ENCODE data around the gene SETD1A. TPM values are rescaled to one million over a fixed set of nuclear protein-coding genes. Genes with fewer than 3 reads are reported as not detected.

The SETD1A gene
- polyA plus RNA-seq, 1 donor (not counting 4 experiments of a cell fraction or from before 2014, with no cell fraction given), result 1.1 TPM

- H3K9me3 ChIP-seq (ENCODE audit: control insufficient read depth, low read depth, low read length), result no peaks in the 10 kb centered on the region
- peaks cover 4% of the 10 kb centered on the region for H3K27me3 ChIP-seq (ENCODE audit: control insufficient read depth, extremely low read depth, insufficient read depth, low read length)
- H3K4me3 ChIP-seq (ENCODE audit: control insufficient read depth in 2 of 3, extremely low read depth in 1 of 3, insufficient read depth in 2 of 3, low read depth in 1 of 3, low read length in 3 of 3), result no peak overlapping the region
- H3K79me2 ChIP-seq (ENCODE audit: control insufficient read depth, insufficient read depth, low read length), result no peaks in the 10 kb centered on the region
- no peak overlapping the region for H2AFZ ChIP-seq (ENCODE audit: control insufficient read depth, low read length)
- FAIRE-seq (no peak), DNase-seq (ENCODE audit: low read depth, low spot score) (no peak)
- H3K4me1 ChIP-seq (ENCODE audit: control insufficient read depth, extremely low read depth, insufficient read depth, low read length), result peaks cover 24% of the 10 kb centered on the region
- no peaks in the 10 kb centered on the region for H3K36me3 ChIP-seq (ENCODE audit: control insufficient read depth in 2 of 2, extremely low read depth in 1 of 2, insufficient read depth in 2 of 2, low read length in 2 of 2)
- H4K20me1 ChIP-seq (ENCODE audit: control insufficient read depth, extremely low read depth, insufficient read depth, low read length), result no peaks in the 10 kb centered on the region
- no peak for TF ChIP-seq CTCF (optimal IDR thresholded peaks at IDR 0.05 in 1 of 3, IDR thresholded peaks at IDR 0.05 in 1 of 3, conservative IDR thresholded peaks at IDR 0.05 in 1 of 3; ENCODE audit: extremely low read depth in 1 of 3, insufficient read depth in 2 of 3, low read length in 3 of 3)
- TF ChIP-seq EZH2 (IDR thresholded peaks at IDR 0.05; ENCODE audit: low read length), result no peak
- H3K27ac ChIP-seq (ENCODE audit: control insufficient read depth, insufficient read depth, low read length), result no peak overlapping the region
- dilution Hi-C loops (cut with MboI; ENCODE audit: extremely low pct_ligation_motif_present, low sequenced_read_pairs), result no loop called here
- no peak overlapping the region for H3K4me2 ChIP-seq (ENCODE audit: control insufficient read depth, extremely low read depth, insufficient read depth, low read depth, low read length)
- H3K9ac ChIP-seq (ENCODE audit: control insufficient read depth, extremely low read depth, insufficient read depth, low read length), result no peak overlapping the region
- H3K9me1 ChIP-seq (ENCODE audit: control insufficient read depth, extremely low read depth, insufficient read depth, low read length), result peaks cover 3% of the 10 kb centered on the region
Observed at GRCh38 chr16:31004658-31005057, 47.1 kb downstream of the SETD1A start.

- H2AFZ ChIP-seq (ENCODE audit: control insufficient read depth, low read length), result no peak overlapping the region
- FAIRE-seq, result no peak
Observed at GRCh38 chr16:31005350-31006085, 48.0 kb downstream of the SETD1A start.

More at GRCh38 chr16:31005350-31006085, 48.0 kb downstream of the SETD1A start:
- H3K4me1 ChIP-seq (ENCODE audit: control insufficient read depth, extremely low read depth, insufficient read depth, low read length), result peaks cover 24% of the 10 kb centered on the region
- no peak overlapping the region for H3K4me2 ChIP-seq (ENCODE audit: control insufficient read depth, extremely low read depth, insufficient read depth, low read depth, low read length)
- no peak overlapping the region for H3K9ac ChIP-seq (ENCODE audit: control insufficient read depth, extremely low read depth, insufficient read depth, low read length)
- no peaks in the 10 kb centered on the region for H3K36me3 ChIP-seq (ENCODE audit: control insufficient read depth in 2 of 2, extremely low read depth in 1 of 2, insufficient read depth in 2 of 2, low read length in 2 of 2)
- no peaks in the 10 kb centered on the region for H4K20me1 ChIP-seq (ENCODE audit: control insufficient read depth, extremely low read depth, insufficient read depth, low read length)
- dilution Hi-C loops (cut with MboI; ENCODE audit: extremely low pct_ligation_motif_present, low sequenced_read_pairs), result no loop called here
- peaks cover 10% of the 10 kb centered on the region for H3K27me3 ChIP-seq (ENCODE audit: control insufficient read depth, extremely low read depth, insufficient read depth, low read length)
- DNase-seq (ENCODE audit: low read depth, low spot score), result no peak
- no peak overlapping the region for H3K4me3 ChIP-seq (ENCODE audit: control insufficient read depth in 2 of 3, extremely low read depth in 1 of 3, insufficient read depth in 2 of 3, low read depth in 1 of 3, low read length in 3 of 3)
- no peak for TF ChIP-seq CTCF (optimal IDR thresholded peaks at IDR 0.05 in 1 of 3, IDR thresholded peaks at IDR 0.05 in 1 of 3, conservative IDR thresholded peaks at IDR 0.05 in 1 of 3; ENCODE audit: extremely low read depth in 1 of 3, insufficient read depth in 2 of 3, low read length in 3 of 3)
- no peak for TF ChIP-seq EZH2 (IDR thresholded peaks at IDR 0.05; ENCODE audit: low read length)
- H3K9me3 ChIP-seq (ENCODE audit: control insufficient read depth, low read depth, low read length), result no peaks in the 10 kb centered on the region
- H3K9me1 ChIP-seq (ENCODE audit: control insufficient read depth, extremely low read depth, insufficient read depth, low read length), result peaks cover 3% of the 10 kb centered on the region
- no peaks in the 10 kb centered on the region for H3K79me2 ChIP-seq (ENCODE audit: control insufficient read depth, insufficient read depth, low read length)
- no peak overlapping the region for H3K27ac ChIP-seq (ENCODE audit: control insufficient read depth, insufficient read depth, low read length)

Measured in keratinocyte (primary cell).